ENCODE data around the gene MVB12B. TPM values are rescaled to one million over a fixed set of nuclear protein-coding genes. Genes with fewer than 3 reads are reported as not detected.

The MVB12B gene
- total and polyA plus RNA-seq, 2 donors: 4.4 to 11.5 TPM

GRCh38 chr9:126371007-126371870 is 44.6 kb downstream of the MVB12B start:
- 97% methylated on average over 17 of the region's 17 CpGs for WGBS
- Histone ChIP-seq H3K27ac (ENCODE audit: low read depth in 1 of 2, low read length in 1 of 2) (no peak overlapping the region), H3K36me3 (ENCODE audit: control insufficient read depth in 2 of 2, insufficient read depth in 2 of 2, low read length in 1 of 2) (peaks cover 0 to 11% of the 10 kb centered on the region in 2 donors), H3K9me3 (ENCODE audit: control insufficient read depth in 2 of 2, insufficient read depth in 1 of 2, low read length in 1 of 2) (no peaks in the 10 kb centered on the region), H3K4me1 (ENCODE audit: control insufficient read depth in 2 of 2, insufficient read depth in 2 of 2, low read length in 2 of 2) (peaks cover 7 to 14% of the 10 kb centered on the region in 2 donors), H3K27me3 (ENCODE audit: control insufficient read depth in 2 of 2, insufficient read depth in 1 of 2, low read length in 1 of 2) (no peaks in the 10 kb centered on the region), H3K4me3 (ENCODE audit: low read length in 2 of 2) (no peak overlapping the region)
- DNase-seq (ENCODE audit: low read depth in 6 of 9, low spot score in 9 of 9): no peak

- H3K4me3 ChIP-seq (ENCODE audit: low read length in 2 of 2): no peak overlapping the region
- peaks cover 0 to 2% of the 10 kb centered on the region in 2 donors for H3K36me3 ChIP-seq (ENCODE audit: control insufficient read depth in 2 of 2, insufficient read depth in 2 of 2, low read length in 1 of 2)
- H3K27ac ChIP-seq (ENCODE audit: low read depth in 1 of 2, low read length in 1 of 2): no peak overlapping the region
- H3K9me3 ChIP-seq (ENCODE audit: control insufficient read depth in 2 of 2, insufficient read depth in 1 of 2, low read length in 1 of 2): no peaks in the 10 kb centered on the region
- H3K4me1 ChIP-seq (ENCODE audit: control insufficient read depth in 2 of 2, insufficient read depth in 2 of 2, low read length in 2 of 2): peaks cover 12 to 19% of the 10 kb centered on the region in 2 donors
- DNase-seq (ENCODE audit: low read depth in 6 of 9, low spot score in 9 of 9): no peak
- 84% methylated on average over 6 of the region's 6 CpGs for WGBS
- no peaks in the 10 kb centered on the region for H3K27me3 ChIP-seq (ENCODE audit: control insufficient read depth in 2 of 2, insufficient read depth in 1 of 2, low read length in 1 of 2)
Observed at GRCh38 chr9:126372716-126373115, 46.1 kb downstream of the MVB12B start.

GRCh38 chr9:126373241-126373640 is 46.6 kb downstream of the MVB12B start:
- Histone ChIP-seq H3K9me3 (ENCODE audit: control insufficient read depth in 2 of 2, insufficient read depth in 1 of 2, low read length in 1 of 2) (no peaks in the 10 kb centered on the region), H3K27me3 (ENCODE audit: control insufficient read depth in 2 of 2, insufficient read depth in 1 of 2, low read length in 1 of 2) (no peaks in the 10 kb centered on the region), H3K4me3 (ENCODE audit: low read length in 2 of 2) (no peak overlapping the region), H3K36me3 (ENCODE audit: control insufficient read depth in 2 of 2, insufficient read depth in 2 of 2, low read length in 1 of 2) (no peaks in the 10 kb centered on the region), H3K4me1 (ENCODE audit: control insufficient read depth in 2 of 2, insufficient read depth in 2 of 2, low read length in 2 of 2) (peaks cover 12 to 19% of the 10 kb centered on the region in 2 donors), H3K27ac (ENCODE audit: low read depth in 1 of 2, low read length in 1 of 2) (no peak overlapping the region)
- WGBS: 84% methylated on average over 5 of the region's 5 CpGs
- no peak for DNase-seq (ENCODE audit: low read depth in 6 of 9, low spot score in 9 of 9)

GRCh38 chr9:126374366-126374781 is 47.7 kb downstream of the MVB12B start:
- WGBS: 97% methylated on average over 4 of the region's 4 CpGs
- H3K27ac ChIP-seq (ENCODE audit: low read depth in 1 of 2, low read length in 1 of 2): no peak overlapping the region
- H3K27me3 ChIP-seq (ENCODE audit: control insufficient read depth in 2 of 2, insufficient read depth in 1 of 2, low read length in 1 of 2): no peaks in the 10 kb centered on the region
- no peaks in the 10 kb centered on the region for H3K9me3 ChIP-seq (ENCODE audit: control insufficient read depth in 2 of 2, insufficient read depth in 1 of 2, low read length in 1 of 2)
- peaks cover 12 to 19% of the 10 kb centered on the region in 2 donors for H3K4me1 ChIP-seq (ENCODE audit: control insufficient read depth in 2 of 2, insufficient read depth in 2 of 2, low read length in 2 of 2)
- no peak overlapping the region for H3K4me3 ChIP-seq (ENCODE audit: low read length in 2 of 2)
- H3K36me3 ChIP-seq (ENCODE audit: control insufficient read depth in 2 of 2, insufficient read depth in 2 of 2, low read length in 1 of 2): no peaks in the 10 kb centered on the region
- no peak for DNase-seq (ENCODE audit: low read depth in 6 of 9, low spot score in 9 of 9)

- no peak overlapping the region for H3K27ac ChIP-seq (ENCODE audit: low read depth in 1 of 2, low read length in 1 of 2)
Observed at GRCh38 chr9:126375386-126375785, 48.8 kb downstream of the MVB12B start.

GRCh38 chr9:126376311-126377175 is 49.9 kb downstream of the MVB12B start:
- H3K9me3 ChIP-seq (ENCODE audit: control insufficient read depth in 2 of 2, insufficient read depth in 1 of 2, low read length in 1 of 2): no peaks in the 10 kb centered on the region
- H3K27ac ChIP-seq (ENCODE audit: low read depth in 1 of 2, low read length in 1 of 2): no peak overlapping the region
- WGBS: 93% methylated on average over 18 of the region's 18 CpGs
- H3K4me3 ChIP-seq (ENCODE audit: low read length in 2 of 2): no peak overlapping the region
- peaks cover 12 to 22% of the 10 kb centered on the region in 2 donors for H3K4me1 ChIP-seq (ENCODE audit: control insufficient read depth in 2 of 2, insufficient read depth in 2 of 2, low read length in 2 of 2)
- DNase-seq (ENCODE audit: low read depth in 6 of 9, low spot score in 9 of 9): no peak
- H3K27me3 ChIP-seq (ENCODE audit: control insufficient read depth in 2 of 2, insufficient read depth in 1 of 2, low read length in 1 of 2): no peaks in the 10 kb centered on the region
- H3K36me3 ChIP-seq (ENCODE audit: control insufficient read depth in 2 of 2, insufficient read depth in 2 of 2, low read length in 1 of 2): no peaks in the 10 kb centered on the region

More at GRCh38 chr9:126375386-126375785, 48.8 kb downstream of the MVB12B start:
- Histone ChIP-seq H3K4me1 (ENCODE audit: control insufficient read depth in 2 of 2, insufficient read depth in 2 of 2, low read length in 2 of 2) (peaks cover 12 to 22% of the 10 kb centered on the region in 2 donors), H3K27me3 (ENCODE audit: control insufficient read depth in 2 of 2, insufficient read depth in 1 of 2, low read length in 1 of 2) (no peaks in the 10 kb centered on the region), H3K9me3 (ENCODE audit: control insufficient read depth in 2 of 2, insufficient read depth in 1 of 2, low read length in 1 of 2) (no peaks in the 10 kb centered on the region), H3K4me3 (ENCODE audit: low read length in 2 of 2) (no peak overlapping the region), H3K36me3 (ENCODE audit: control insufficient read depth in 2 of 2, insufficient read depth in 2 of 2, low read length in 1 of 2) (no peaks in the 10 kb centered on the region)
- no peak for DNase-seq (ENCODE audit: low read depth in 6 of 9, low spot score in 9 of 9)
- WGBS: 14% methylated on average over 7 of the region's 7 CpGs

- Histone ChIP-seq H3K27ac (ENCODE audit: low read depth in 1 of 2, low read length in 1 of 2) (no peak overlapping the region), H3K27me3 (ENCODE audit: control insufficient read depth in 2 of 2, insufficient read depth in 1 of 2, low read length in 1 of 2) (no peaks in the 10 kb centered on the region), H3K9me3 (ENCODE audit: control insufficient read depth in 2 of 2, insufficient read depth in 1 of 2, low read length in 1 of 2) (no peaks in the 10 kb centered on the region), H3K36me3 (ENCODE audit: control insufficient read depth in 2 of 2, insufficient read depth in 2 of 2, low read length in 1 of 2) (peaks cover 0 to under 1% of the 10 kb centered on the region in 2 donors), H3K4me3 (ENCODE audit: low read length in 2 of 2) (no peak overlapping the region), H3K4me1 (ENCODE audit: control insufficient read depth in 2 of 2, insufficient read depth in 2 of 2, low read length in 2 of 2) (peaks cover 12 to 22% of the 10 kb centered on the region in 2 donors)
- 96% methylated on average over 2 of the region's 2 CpGs for WGBS
- no peak for DNase-seq (ENCODE audit: low read depth in 6 of 9, low spot score in 9 of 9)
Observed at GRCh38 chr9:126377176-126377509, 50.5 kb downstream of the MVB12B start.

GRCh38 chr9:126377536-126377935 is 50.9 kb downstream of the MVB12B start:
- H3K4me1 ChIP-seq (ENCODE audit: control insufficient read depth in 2 of 2, insufficient read depth in 2 of 2, low read length in 2 of 2): peaks cover 12 to 22% of the 10 kb centered on the region in 2 donors
- no peak overlapping the region for H3K4me3 ChIP-seq (ENCODE audit: low read length in 2 of 2)
- H3K27ac ChIP-seq (ENCODE audit: low read depth in 1 of 2, low read length in 1 of 2): no peak overlapping the region
- no peaks in the 10 kb centered on the region for H3K9me3 ChIP-seq (ENCODE audit: control insufficient read depth in 2 of 2, insufficient read depth in 1 of 2, low read length in 1 of 2)
- H3K36me3 ChIP-seq (ENCODE audit: control insufficient read depth in 2 of 2, insufficient read depth in 2 of 2, low read length in 1 of 2): peaks cover 0 to 4% of the 10 kb centered on the region in 2 donors
- DNase-seq (ENCODE audit: low read depth in 6 of 9, low spot score in 9 of 9): no peak
- 96% methylated on average over 9 of the region's 9 CpGs for WGBS
- H3K27me3 ChIP-seq (ENCODE audit: control insufficient read depth in 2 of 2, insufficient read depth in 1 of 2, low read length in 1 of 2): no peaks in the 10 kb centered on the region

- Histone ChIP-seq H3K4me1 (ENCODE audit: control insufficient read depth in 2 of 2, insufficient read depth in 2 of 2, low read length in 2 of 2) (peaks cover 12 to 18% of the 10 kb centered on the region in 2 donors), H3K36me3 (ENCODE audit: control insufficient read depth in 2 of 2, insufficient read depth in 2 of 2, low read length in 1 of 2) (peaks cover 0 to 10% of the 10 kb centered on the region in 2 donors), H3K9me3 (ENCODE audit: control insufficient read depth in 2 of 2, insufficient read depth in 1 of 2, low read length in 1 of 2) (no peaks in the 10 kb centered on the region), H3K4me3 (ENCODE audit: low read length in 2 of 2) (no peak overlapping the region), H3K27me3 (ENCODE audit: control insufficient read depth in 2 of 2, insufficient read depth in 1 of 2, low read length in 1 of 2) (no peaks in the 10 kb centered on the region), H3K27ac (ENCODE audit: low read depth in 1 of 2, low read length in 1 of 2) (no peak overlapping the region)
- WGBS: 96% methylated on average over 7 of the region's 7 CpGs
- DNase-seq (ENCODE audit: low read depth in 6 of 9, low spot score in 9 of 9): no peak
Observed at GRCh38 chr9:126378761-126379160, 52.1 kb downstream of the MVB12B start.

Data from thymus (tissue), 11 donors.